Measurements from ENCODE around the gene CLDN11. TPM values are rescaled to one million over a fixed set of nuclear protein-coding genes. Genes with fewer than 3 reads are reported as not detected.

Gene CLDN11
- total RNA-seq, 2 donors from 2014 or later: 15.3 to 26.1 TPM

DNA sequence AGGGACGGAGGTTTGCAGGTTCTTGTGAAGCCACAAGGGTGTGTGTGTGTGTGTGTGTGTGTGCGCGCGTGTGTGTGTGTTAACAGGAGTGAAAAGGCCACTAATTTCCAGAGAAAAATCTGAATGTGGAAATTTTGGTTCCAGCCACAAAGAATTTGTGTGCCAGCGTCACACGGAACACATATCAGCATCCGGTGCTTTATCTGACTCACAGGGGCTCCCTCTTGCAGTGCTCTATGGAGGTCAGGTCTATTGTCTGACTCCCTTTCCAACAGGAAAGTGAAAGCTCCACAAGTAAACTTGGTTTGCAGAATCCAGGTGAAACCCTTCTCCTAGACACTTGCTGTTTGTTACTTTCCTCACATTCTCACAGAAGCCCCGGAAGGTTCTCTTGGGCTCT lies 6.2 kb downstream of the CLDN11 start:
- no peak overlapping the region for H3K9ac ChIP-seq (ENCODE audit: extremely low read depth, low read length, poor library complexity, severe bottlenecking)

DNA sequence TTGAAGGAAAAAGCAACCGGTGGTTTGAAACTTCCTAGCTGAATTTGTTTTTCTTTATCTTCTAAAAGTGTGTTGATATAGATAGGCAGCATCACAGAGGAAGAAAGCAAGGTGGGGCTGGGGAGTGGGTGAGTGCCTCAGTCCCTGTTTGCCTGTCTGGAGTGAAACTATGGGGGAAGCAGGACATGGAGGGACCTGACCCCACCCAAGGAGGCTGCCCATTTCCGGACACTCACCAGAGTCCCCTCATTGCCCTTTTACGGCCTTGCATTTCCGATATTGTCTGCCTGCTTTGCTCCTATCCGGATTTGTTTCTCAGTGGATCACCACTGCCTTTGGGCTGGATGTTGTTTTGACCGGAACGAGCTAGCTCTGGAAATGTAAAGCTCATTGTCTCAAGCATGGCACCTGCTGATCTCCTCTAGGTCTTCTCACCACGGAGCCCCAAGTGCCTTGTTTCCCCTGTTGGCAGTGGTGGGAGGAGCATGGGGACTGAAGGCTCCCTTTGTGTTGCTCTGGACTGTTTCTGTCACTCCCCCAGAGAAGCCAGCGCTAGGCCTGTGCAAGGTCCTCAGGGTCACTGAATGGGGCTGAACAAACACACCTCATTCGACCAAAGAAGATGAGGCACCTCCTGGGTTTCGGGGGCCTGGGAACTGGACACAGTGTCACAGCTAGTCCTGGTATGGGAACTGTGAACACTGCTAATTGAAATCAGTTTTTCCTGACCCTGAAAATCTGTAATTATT lies 7.0 kb downstream of the CLDN11 start:
- WGBS, 2 experiments (ENCODE audit: insufficient coverage in 1 of 2, insufficient read length in 1 of 2): 41 to 59% methylated on average over 9 to 11 of the region's 11 CpGs
- peaks cover 40% of the 10 kb centered on the region for H3K4me1 Mint-ChIP-seq
- Histone ChIP-seq H3K36me3 (ENCODE audit: control insufficient read depth, insufficient read depth, low read length) (no peaks in the 10 kb centered on the region), H3K9ac (ENCODE audit: extremely low read depth, low read length, poor library complexity, severe bottlenecking) (no peak overlapping the region), H3K4me1 (ENCODE audit: control insufficient read depth, insufficient read depth, low read length) (peaks cover 14% of the 10 kb centered on the region), H3K27ac (ENCODE audit: low read depth, low read length) (peak overlapping the region; percentile 54), H3K27me3 (ENCODE audit: control insufficient read depth, insufficient read depth, low read length, poor library complexity, severe bottlenecking) (peaks cover 18% of the 10 kb centered on the region), H3K4me3 (ENCODE audit: low read length) (no peak overlapping the region), H3K9me3 (ENCODE audit: control insufficient read depth, low read length) (no peaks in the 10 kb centered on the region)
- TF ChIP-seq, protein P1, sequence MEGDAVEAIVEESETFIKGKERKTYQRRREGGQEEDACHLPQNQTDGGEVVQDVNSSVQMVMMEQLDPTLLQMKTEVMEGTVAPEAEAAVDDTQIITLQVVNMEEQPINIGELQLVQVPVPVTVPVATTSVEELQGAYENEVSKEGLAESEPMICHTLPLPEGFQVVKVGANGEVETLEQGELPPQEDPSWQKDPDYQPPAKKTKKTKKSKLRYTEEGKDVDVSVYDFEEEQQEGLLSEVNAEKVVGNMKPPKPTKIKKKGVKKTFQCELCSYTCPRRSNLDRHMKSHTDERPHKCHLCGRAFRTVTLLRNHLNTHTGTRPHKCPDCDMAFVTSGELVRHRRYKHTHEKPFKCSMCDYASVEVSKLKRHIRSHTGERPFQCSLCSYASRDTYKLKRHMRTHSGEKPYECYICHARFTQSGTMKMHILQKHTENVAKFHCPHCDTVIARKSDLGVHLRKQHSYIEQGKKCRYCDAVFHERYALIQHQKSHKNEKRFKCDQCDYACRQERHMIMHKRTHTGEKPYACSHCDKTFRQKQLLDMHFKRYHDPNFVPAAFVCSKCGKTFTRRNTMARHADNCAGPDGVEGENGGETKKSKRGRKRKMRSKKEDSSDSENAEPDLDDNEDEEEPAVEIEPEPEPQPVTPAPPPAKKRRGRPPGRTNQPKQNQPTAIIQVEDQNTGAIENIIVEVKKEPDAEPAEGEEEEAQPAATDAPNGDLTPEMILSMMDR (conservative IDR thresholded peaks at IDR 0.05): peak; percentile 20
- H3K36me3 Mint-ChIP-seq (ENCODE audit: low read depth): peaks cover 6% of the 10 kb centered on the region
- peaks cover 25% of the 10 kb centered on the region for H3K27me3 Mint-ChIP-seq (ENCODE audit: insufficient read depth)
- peak overlapping the region; percentile 24 for H3K4me3 Mint-ChIP-seq
- H3K9me3 Mint-ChIP-seq: no peaks in the 10 kb centered on the region
- H3K27ac Mint-ChIP-seq: peak overlapping the region; percentile 62
- DNase-seq: peak; percentile 63

More for the DNA sequence above, 6.2 kb downstream of the CLDN11 start:
- H3K27ac ChIP-seq (ENCODE audit: low read depth, low read length): no peak overlapping the region
- H3K36me3 Mint-ChIP-seq (ENCODE audit: low read depth): peaks cover 6% of the 10 kb centered on the region
- no peaks in the 10 kb centered on the region for H3K9me3 ChIP-seq (ENCODE audit: control insufficient read depth, low read length)
- H3K36me3 ChIP-seq (ENCODE audit: control insufficient read depth, insufficient read depth, low read length): no peaks in the 10 kb centered on the region
- no peaks in the 10 kb centered on the region for H3K9me3 Mint-ChIP-seq
- no peak overlapping the region for H3K4me3 Mint-ChIP-seq
- H3K27me3 Mint-ChIP-seq (ENCODE audit: insufficient read depth): peaks cover 28% of the 10 kb centered on the region
- H3K4me1 Mint-ChIP-seq: peaks cover 43% of the 10 kb centered on the region
- TF ChIP-seq, protein P1 (conservative IDR thresholded peaks at IDR 0.05): no peak
- H3K27ac Mint-ChIP-seq: no peak overlapping the region
- peaks cover 14% of the 10 kb centered on the region for H3K4me1 ChIP-seq (ENCODE audit: control insufficient read depth, insufficient read depth, low read length)
- 81 to 96% methylated on average over 3 to 8 of the region's 8 CpGs for WGBS, 2 experiments (ENCODE audit: insufficient coverage in 1 of 2, insufficient read length in 1 of 2)
- no peak overlapping the region for H3K4me3 ChIP-seq (ENCODE audit: low read length)
- H3K27me3 ChIP-seq (ENCODE audit: control insufficient read depth, insufficient read depth, low read length, poor library complexity, severe bottlenecking): peaks cover 18% of the 10 kb centered on the region
- no peak for DNase-seq

DNA sequence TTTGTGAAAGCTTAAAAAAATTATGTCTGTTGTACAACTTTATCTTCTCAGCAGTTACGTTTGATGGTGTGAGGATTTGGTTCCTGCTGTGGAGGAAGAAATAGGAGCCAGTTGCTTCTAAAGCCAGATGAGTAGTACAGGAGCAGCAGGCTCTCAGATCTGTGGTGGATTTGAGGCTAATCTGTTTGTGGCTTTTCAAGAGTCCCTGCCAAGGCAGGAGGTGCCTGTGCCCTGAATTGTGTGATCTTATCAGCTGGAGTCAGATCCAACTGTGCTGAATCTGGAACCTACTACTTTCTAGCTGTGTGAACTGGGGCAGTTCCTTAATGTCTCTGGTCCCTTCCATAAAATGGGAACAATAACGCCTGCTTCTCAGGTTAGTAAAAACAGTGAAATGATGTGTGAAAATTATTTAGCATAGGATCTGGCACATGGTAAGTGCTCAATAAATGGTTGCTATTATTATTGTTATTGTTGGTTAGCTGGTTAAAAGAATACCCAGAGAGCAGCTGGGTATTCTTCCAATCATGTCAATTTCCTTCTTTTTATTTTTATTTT lies 7.7 kb downstream of the CLDN11 start:
- H3K9me3 ChIP-seq (ENCODE audit: control insufficient read depth, low read length): no peaks in the 10 kb centered on the region
- Mint-ChIP-seq H3K4me3 (peak overlapping the region; percentile 24), H3K27ac (peak overlapping the region; percentile 62), H3K27me3 (ENCODE audit: insufficient read depth) (peaks cover 23% of the 10 kb centered on the region), H3K36me3 (ENCODE audit: low read depth) (peaks cover 6% of the 10 kb centered on the region), H3K4me1 (peaks cover 35% of the 10 kb centered on the region), H3K9me3 (no peaks in the 10 kb centered on the region)
- peaks cover 14% of the 10 kb centered on the region for H3K4me1 ChIP-seq (ENCODE audit: control insufficient read depth, insufficient read depth, low read length)
- peaks cover 18% of the 10 kb centered on the region for H3K27me3 ChIP-seq (ENCODE audit: control insufficient read depth, insufficient read depth, low read length, poor library complexity, severe bottlenecking)
- WGBS, 2 experiments (ENCODE audit: insufficient coverage in 1 of 2, insufficient read length in 1 of 2): 59 to 80% methylated on average over 1 to 2 of the region's 2 CpGs
- TF ChIP-seq, protein P1 (conservative IDR thresholded peaks at IDR 0.05): no peak
- H3K4me3 ChIP-seq (ENCODE audit: low read length): no peak overlapping the region
- H3K9ac ChIP-seq (ENCODE audit: extremely low read depth, low read length, poor library complexity, severe bottlenecking): no peak overlapping the region
- H3K27ac ChIP-seq (ENCODE audit: low read depth, low read length): no peak overlapping the region
- peak; percentile 55 for DNase-seq
- no peaks in the 10 kb centered on the region for H3K36me3 ChIP-seq (ENCODE audit: control insufficient read depth, insufficient read depth, low read length)

Measured in endodermal cell (in vitro differentiated cells).